Muscle of leg (tissue), 11 donors: ENCODE measurements around the gene DUSP28. TPM values are rescaled to one million over a fixed set of nuclear protein-coding genes. Genes with fewer than 3 reads are reported as not detected.
"Not testable (repeated sequence)": the region's sequence is repeated elsewhere in the genome, so short reads cannot be mapped to it uniquely, and the experiment has no call there.

ENCODE experiments used
- DNase-seq: peaks from one replicate; pipeline ENCODE4 v3.0.0; 2013
- H3K27ac ChIP-seq: one replicate; pipeline ENCODE4 v1.5.1; 2013; ENCODE audit warnings: mild to moderate bottlenecking, low read length, control low read depth
- H3K27me3 ChIP-seq: one replicate; pipeline ENCODE4 v1.6.1; 2013; ENCODE audit warnings: low read length; ENCODE audit not compliant: control insufficient read depth, insufficient read depth
- H3K36me3 ChIP-seq: one replicate; pipeline ENCODE4 v1.6.1; 2013; ENCODE audit warnings: low read length; ENCODE audit not compliant: control insufficient read depth, insufficient read depth
- H3K4me1 ChIP-seq: one replicate; pipeline ENCODE4 v1.6.1; 2013; ENCODE audit warnings: low read length; ENCODE audit not compliant: control insufficient read depth, insufficient read depth
- H3K4me3 ChIP-seq: one replicate; pipeline ENCODE4 v1.5.1; 2013; ENCODE audit warnings: low read length, control low read depth
- H3K9me3 ChIP-seq: replicated peaks from 2 replicates; pipeline ENCODE4 v1.6.1; 2013; ENCODE audit warnings: low read depth, low read length; ENCODE audit not compliant: control insufficient read depth
- WGBS: methylation state at CpG from one replicate; pipeline ENCODE4 v1.1.5; 2013; ENCODE audit warnings: missing lambda C conversion rate; ENCODE audit not compliant: insufficient coverage; 5-methylcytosine and 5-hydroxymethylcytosine counted together
- polyA plus RNA-seq, 8 donors: library from polyadenylated mRNA; unstranded; fragments of 120-200 nt; gene quantifications; one replicate each; pipeline versions ENCODE4 v1.2.1 to v1.2.3, GENCODE V29; 2013; ENCODE audit warnings: inconsistent platforms in 1 of 8, low replicate concordance in 1 of 8; ENCODE audit not compliant: insufficient read length in 8 of 8, insufficient read depth in 1 of 8
- total RNA-seq: library from RNA; stranded (reverse); fragments of 120-200 nt; gene quantifications from one replicate; pipeline ENCODE4 v1.2.4, GENCODE V29; 2013

Gene DUSP28
- total and polyA plus RNA-seq, 9 donors: 6.6 to 13.5 (median 10.7) TPM

DNA sequence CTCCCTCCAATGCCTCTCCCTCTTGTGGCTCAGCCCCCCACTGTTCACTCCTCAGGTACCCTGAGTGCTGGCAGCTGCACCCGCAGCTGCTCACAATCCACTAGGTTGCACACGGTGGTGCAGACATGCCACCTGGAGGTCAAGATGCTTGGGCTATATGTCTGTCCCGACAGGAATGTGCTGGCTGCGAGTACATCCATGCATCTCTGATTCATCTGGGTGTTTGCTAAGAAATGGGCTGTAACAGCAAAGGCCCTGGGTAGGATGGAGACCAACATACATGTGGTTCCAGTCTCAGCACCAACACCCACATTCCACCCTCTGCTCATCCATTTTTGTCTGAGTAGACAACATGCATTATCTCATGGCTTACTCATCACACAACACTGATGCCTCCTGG is 33.6 kb upstream of the DUSP28 start:
- Histone ChIP-seq H3K27ac (no peak overlapping the region), H3K36me3 (peaks cover 27% of the 10 kb centered on the region), H3K9me3 (peaks cover 16% of the 10 kb centered on the region), H3K4me3 (no peak overlapping the region), H3K27me3 (no peaks in the 10 kb centered on the region), H3K4me1 (no peaks in the 10 kb centered on the region)
- DNase-seq: no peak
- 84% methylated on average over 4 of the region's 4 CpGs for WGBS

DNA sequence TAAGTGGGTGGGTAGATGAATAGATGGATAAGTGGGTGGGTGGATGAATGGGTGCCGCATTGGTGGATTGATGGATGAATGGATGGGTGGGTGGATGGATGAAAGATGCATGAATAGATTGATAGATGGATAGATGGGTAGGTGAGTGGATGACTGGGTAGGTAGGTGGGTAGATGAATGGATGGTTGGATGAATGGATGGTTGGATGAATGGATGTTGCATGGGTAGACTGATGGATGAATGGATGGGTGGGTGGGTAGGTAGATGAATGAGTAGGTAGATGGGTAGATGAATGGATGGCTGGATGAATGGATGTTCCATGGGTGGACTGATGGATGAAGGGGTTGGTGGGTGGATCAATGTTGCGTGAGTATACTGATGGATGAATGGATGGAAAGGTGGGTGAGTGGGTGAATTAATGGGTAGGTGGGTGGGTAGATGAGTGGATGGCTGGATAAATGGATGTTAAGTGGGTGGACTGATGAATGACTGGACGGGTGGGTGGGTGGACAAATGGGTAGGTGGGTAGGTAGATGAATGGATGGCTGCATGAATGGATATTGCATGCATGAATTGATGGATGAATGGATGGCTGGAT is 32.9 kb upstream of the DUSP28 start:
- Histone ChIP-seq H3K9me3 (peaks cover 23% of the 10 kb centered on the region), H3K36me3 (peaks cover 26% of the 10 kb centered on the region), H3K4me1 (no peaks in the 10 kb centered on the region), H3K27me3 (no peaks in the 10 kb centered on the region), H3K27ac (no peak overlapping the region), H3K4me3 (no peak overlapping the region)
- DNase-seq: no peak
- WGBS: 86% methylated on average over 3 of the region's 3 CpGs

DNA sequence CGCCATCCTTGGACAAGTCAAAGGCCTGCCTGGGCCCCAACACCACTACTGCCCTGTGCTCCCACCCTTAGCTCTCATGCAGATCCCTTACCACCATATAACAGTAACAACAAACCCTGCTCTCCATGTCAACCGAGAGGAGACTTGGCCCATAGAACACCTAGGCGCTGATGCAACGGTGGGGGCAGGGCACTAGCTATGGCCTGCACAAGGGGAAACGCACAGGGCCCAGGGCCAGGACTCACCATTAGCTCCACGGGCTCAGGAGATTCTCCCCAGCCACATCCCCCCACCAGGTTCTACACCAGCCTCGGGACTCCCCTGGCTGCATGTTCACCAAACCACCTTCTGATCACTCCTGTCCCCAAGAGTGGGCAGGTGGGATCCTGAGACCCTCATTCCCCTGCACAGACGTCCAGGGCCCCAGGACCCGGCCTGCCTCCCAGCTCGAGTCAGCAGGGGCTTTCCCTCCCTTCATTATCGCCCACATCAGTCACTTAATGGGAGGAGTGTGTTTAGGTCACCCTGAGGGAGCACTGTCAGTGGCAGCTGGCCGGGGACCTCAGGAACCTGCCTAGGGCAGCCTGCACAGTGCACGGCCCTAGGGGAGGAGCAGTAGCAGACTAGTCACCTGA is 31.6 kb upstream of the DUSP28 start:
- H3K9me3 ChIP-seq: peaks cover 29% of the 10 kb centered on the region

DNA sequence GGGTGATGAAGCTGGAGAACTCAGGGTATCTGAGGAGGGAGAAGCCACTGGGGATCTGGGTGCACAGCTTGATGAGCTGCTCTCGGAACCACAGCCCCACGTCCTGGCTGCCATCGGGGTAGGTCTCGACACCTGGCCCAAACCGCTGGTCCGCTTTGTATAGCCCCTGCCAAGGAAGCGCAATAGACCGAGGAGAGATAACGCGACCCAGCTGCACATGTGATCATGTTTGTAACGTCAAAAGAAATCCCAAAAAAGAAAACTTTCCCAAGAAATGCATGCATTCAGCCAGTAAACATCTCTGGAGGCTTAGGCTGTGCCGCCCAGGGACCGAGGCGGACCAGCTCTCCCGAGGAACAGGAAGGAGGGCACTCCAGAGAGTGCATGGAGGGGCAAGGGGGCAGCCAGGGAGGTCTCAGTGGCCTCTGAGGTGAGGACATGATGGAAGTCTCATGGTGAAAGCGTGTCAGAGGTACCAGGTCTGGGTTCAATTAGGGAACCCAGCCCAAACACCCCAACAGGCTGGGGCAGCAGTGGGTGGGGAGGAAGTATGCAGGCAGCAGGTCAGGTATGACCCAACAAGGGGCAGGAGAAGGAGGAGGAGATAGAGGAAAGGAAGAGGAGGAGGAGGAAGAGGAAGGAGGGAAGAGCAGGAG is 30.7 kb upstream of the DUSP28 start:
- DNase-seq: no peak
- H3K4me1 ChIP-seq: no peaks in the 10 kb centered on the region
- peaks cover 16% of the 10 kb centered on the region for H3K36me3 ChIP-seq
- H3K4me3 ChIP-seq: no peak overlapping the region
- 92% methylated on average over 11 of the region's 16 CpGs for WGBS
- no peaks in the 10 kb centered on the region for H3K27me3 ChIP-seq
- H3K27ac ChIP-seq: no peak overlapping the region
- H3K9me3 ChIP-seq: peaks cover 29% of the 10 kb centered on the region

More for the DNA sequence above, 31.6 kb upstream of the DUSP28 start:
- H3K4me1 ChIP-seq: no peaks in the 10 kb centered on the region
- DNase-seq: no peak
- no peaks in the 10 kb centered on the region for H3K27me3 ChIP-seq
- H3K4me3 ChIP-seq: no peak overlapping the region
- 92% methylated on average over 12 of the region's 13 CpGs for WGBS
- peaks cover 18% of the 10 kb centered on the region for H3K36me3 ChIP-seq
- no peak overlapping the region for H3K27ac ChIP-seq

DNA sequence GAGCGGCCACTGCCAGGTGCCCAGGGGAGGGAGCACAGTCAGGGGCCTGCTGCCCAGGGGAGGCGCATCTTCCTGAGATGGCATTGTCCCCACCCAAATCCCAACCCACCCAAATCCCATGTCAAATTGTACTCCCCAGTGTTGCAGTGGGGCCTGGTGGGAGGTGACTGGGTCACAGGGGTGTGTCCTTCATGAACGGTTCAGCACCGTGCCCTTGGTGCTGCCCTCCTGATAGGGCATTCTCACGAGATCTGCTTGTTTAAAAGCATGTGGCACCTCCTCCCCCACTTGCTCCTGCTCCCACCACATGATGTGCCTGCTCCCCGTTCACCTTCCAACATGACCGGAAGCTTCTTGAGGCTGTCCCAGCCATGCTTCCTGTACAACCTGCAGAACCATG is 30.0 kb upstream of the DUSP28 start:
- Histone ChIP-seq H3K27ac (no peak overlapping the region), H3K9me3 (peaks cover 29% of the 10 kb centered on the region), H3K4me3 (no peak overlapping the region), H3K4me1 (no peaks in the 10 kb centered on the region), H3K27me3 (no peaks in the 10 kb centered on the region), H3K36me3 (peaks cover 15% of the 10 kb centered on the region)
- 85% methylated on average over 6 of the region's 7 CpGs for WGBS
- DNase-seq: no peak

DNA sequence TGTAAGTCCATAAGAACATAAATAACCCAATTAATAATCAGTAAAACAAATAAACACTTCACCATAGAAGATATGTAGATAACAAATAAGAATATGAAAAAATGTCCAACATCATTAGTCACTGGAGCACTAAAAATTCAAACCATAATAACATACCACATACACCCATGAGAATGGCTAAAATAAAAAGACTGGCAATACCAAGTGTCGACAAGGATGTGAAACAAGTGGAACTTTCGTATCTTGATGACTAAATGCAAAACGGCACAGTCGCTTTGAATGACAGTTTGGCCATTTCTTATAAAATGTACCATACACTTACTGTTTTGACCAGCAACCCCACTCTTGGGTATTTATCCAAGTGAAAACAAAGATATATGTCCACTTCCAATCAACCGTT is 29.1 kb upstream of the DUSP28 start:
- WGBS: no CpG with 5 or more reads among the region's 5 CpGs
- no peaks in the 10 kb centered on the region for H3K27me3 ChIP-seq
- no peaks in the 10 kb centered on the region for H3K4me1 ChIP-seq
- no peak overlapping the region for H3K27ac ChIP-seq
- DNase-seq: no peak
- H3K4me3 ChIP-seq: no peak overlapping the region
- H3K36me3 ChIP-seq: peaks cover 7% of the 10 kb centered on the region
- peaks cover 29% of the 10 kb centered on the region for H3K9me3 ChIP-seq

DNA sequence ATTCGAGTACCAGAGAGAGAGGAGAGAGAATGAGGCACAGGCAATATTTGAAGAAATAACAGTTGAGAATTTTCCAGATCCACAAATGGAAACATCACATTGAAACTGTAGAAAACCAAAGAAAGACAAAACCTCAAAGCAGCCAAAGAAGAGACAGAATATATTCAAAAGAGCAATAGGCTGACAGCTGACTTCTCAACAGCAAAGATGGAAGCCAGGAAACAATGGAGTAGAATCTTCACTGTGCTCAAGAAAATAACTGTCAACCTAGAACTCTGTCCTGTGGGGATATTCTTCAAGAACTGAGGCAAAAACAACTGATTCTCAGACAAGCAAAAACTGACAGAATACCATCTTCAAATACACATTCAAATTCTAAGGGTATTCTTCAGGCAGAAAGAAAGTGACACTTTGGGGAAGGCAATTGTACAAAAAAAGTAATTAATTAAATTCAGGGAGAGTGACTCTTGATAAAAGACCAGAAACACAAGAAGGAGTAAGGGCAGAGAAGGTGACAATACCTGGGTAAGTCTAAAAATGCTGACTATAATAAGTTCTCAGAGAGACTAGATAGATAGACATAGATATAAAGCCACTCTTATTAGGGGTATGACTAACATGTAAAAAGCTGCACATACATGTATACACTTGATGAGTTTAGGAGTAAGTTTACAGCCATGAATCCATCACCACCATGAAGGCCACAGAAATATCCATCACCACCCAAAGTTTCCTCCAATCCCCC is 28.0 kb upstream of the DUSP28 start:
- H3K27me3 ChIP-seq: no peaks in the 10 kb centered on the region
- peaks cover 29% of the 10 kb centered on the region for H3K9me3 ChIP-seq
- whole genome bisulfite sequencing: no CpG with 5 or more reads among the region's 1 CpG
- no peak for DNase-seq
- H3K4me3 ChIP-seq: no peak overlapping the region
- no peaks in the 10 kb centered on the region for H3K4me1 ChIP-seq
- H3K36me3 ChIP-seq: peaks cover 6% of the 10 kb centered on the region
- H3K27ac ChIP-seq: no peak overlapping the region

DNA sequence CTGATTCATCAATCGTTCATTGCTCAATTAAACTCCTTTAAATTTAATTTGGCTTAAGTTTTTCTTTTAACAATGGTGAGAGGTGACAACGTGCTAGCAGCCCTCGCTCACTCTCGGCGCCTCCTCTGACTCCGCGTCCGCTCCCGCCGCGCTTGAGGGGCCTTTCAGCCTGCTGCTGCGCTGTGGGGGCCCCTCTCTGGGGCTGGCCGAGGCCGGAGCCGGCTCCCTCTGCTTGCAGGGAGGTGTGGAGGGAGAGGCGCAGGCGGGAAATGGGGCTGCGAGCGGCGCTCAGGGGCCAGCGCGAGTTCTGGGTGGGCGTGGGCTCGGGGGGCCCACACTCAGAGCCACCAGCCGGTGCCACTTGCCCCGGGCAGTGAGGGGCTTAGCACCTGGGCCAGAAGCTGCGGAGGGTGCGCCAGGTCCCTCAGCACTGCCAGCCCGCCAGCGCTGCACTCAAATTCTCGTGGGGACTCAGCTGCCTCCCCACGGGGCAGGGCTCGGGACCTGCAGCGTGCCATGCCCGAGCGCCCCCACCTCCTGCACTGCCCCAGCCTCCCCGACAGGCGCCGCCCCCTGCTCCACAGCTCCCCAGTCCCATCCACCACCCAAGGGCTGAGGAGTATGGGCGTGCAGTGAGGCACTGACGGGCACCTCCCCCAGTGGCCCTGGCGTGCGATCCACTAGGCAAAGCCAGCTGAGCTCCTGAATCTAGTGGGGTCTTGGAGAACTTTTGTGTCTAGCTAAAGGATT is 22.0 kb upstream of the DUSP28 start:
- H3K4me1 ChIP-seq: no peaks in the 10 kb centered on the region
- no peak overlapping the region for H3K27ac ChIP-seq
- peaks cover 14% of the 10 kb centered on the region for H3K36me3 ChIP-seq
- 90% methylated on average over 35 of the region's 43 CpGs for WGBS
- no peak for DNase-seq
- H3K9me3 ChIP-seq: no peaks in the 10 kb centered on the region
- no peak overlapping the region for H3K4me3 ChIP-seq
- H3K27me3 ChIP-seq: no peaks in the 10 kb centered on the region

DNA sequence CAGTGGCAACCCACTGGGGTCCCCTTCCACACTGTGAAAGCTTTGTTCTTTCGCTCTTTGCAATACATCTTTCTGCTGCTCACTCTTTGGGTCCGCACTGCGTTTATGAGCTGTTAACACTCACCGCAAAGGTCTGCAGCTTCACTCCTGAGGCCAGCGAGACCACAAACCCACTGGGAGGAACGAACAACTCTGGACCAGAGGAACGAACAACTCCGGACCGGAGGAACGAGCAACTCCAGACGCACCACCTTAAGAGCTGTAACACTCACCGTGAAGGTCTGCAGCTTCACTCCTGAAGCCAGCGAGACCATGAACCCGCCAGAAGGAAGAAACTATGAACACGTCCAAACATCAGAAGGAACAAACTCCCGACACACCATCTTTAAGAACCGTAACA is 21.1 kb upstream of the DUSP28 start:
- H3K4me3 ChIP-seq, H3K4me1 ChIP-seq, H3K9me3 ChIP-seq, DNase-seq, H3K27ac ChIP-seq, H3K27me3 ChIP-seq: not testable (repeated sequence)
- peaks cover 14% of the 10 kb centered on the region for H3K36me3 ChIP-seq
- 96% methylated on average over 15 of the region's 17 CpGs for WGBS

DNA sequence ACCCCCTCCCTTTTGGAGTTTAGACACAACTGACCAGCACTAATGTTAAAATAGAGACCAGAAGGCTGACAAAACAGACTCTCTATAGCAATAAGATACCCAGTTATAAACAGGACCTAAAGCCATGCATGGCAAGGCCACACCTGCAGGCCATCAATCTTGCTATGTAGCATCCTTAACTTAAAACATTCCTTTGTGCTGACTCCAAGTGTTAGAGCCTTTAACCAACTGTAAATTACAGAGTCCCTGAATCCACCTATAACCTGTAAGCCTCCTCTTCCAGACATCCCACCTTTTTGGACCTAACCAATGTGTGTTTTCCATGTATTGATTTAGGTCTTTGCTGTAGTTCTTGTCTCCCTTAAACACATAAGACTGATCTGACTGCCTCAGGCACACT is 20.3 kb upstream of the DUSP28 start:
- Histone ChIP-seq H3K4me3 (no peak overlapping the region), H3K27me3 (no peaks in the 10 kb centered on the region), H3K27ac (no peak overlapping the region), H3K9me3 (no peaks in the 10 kb centered on the region), H3K36me3 (peaks cover 14% of the 10 kb centered on the region), H3K4me1 (no peaks in the 10 kb centered on the region)
- no peak for DNase-seq
